ENCODE measurements around the gene GNPDA2. TPM values are rescaled to one million over a fixed set of nuclear protein-coding genes. Genes with fewer than 3 reads are reported as not detected.
"Not testable (repeated sequence)": the region's sequence is repeated elsewhere in the genome, so short reads cannot be mapped to it uniquely, and the experiment has no call there.

The GNPDA2 gene
- total RNA-seq, 1 donor from 2014 or later, result 9.4 TPM

GRCh38 chr4:44736900-44737299 lies 10.5 kb upstream of the GNPDA2 start:
- no peak for TF ChIP-seq CTCF (IDR thresholded peaks at IDR 0.05; ENCODE audit: borderline replicate concordance)
- DNase-seq, result no peak
- Histone ChIP-seq H3K27me3 (ENCODE audit: low read depth) (no peaks in the 10 kb centered on the region), H3K9me3 (replicated peaks) (no peaks in the 10 kb centered on the region), H3K4me1 (no peaks in the 10 kb centered on the region), H3K4me3 (no peak overlapping the region), H3K27ac (replicated peaks) (no peak overlapping the region), H3K36me3 (no peaks in the 10 kb centered on the region)
- intact Hi-C loops (cut with micrococcal nuclease), result no loop called here

- H3K27ac ChIP-seq (replicated peaks); H3K9me3 ChIP-seq (replicated peaks); H3K27me3 ChIP-seq (ENCODE audit: low read depth); intact Hi-C loops (cut with micrococcal nuclease); H3K36me3 ChIP-seq; DNase-seq; H3K4me3 ChIP-seq: not testable (repeated sequence)
- H3K4me1 ChIP-seq, result peaks cover 27% of the 10 kb centered on the region
These were observed 2.3 kb upstream of the GNPDA2 start for GRCh38 chr4:44728694-44729093.

GRCh38 chr4:44727471-44727870 lies 1.1 kb upstream of the GNPDA2 start:
- no peaks in the 10 kb centered on the region for H3K9me3 ChIP-seq (replicated peaks)
- intact Hi-C loops (cut with micrococcal nuclease), result no loop called here
- H3K27me3 ChIP-seq (ENCODE audit: low read depth), result no peaks in the 10 kb centered on the region
- no peak for TF ChIP-seq CTCF (IDR thresholded peaks at IDR 0.05; ENCODE audit: borderline replicate concordance)
- no peak overlapping the region for H3K27ac ChIP-seq (replicated peaks)
- no peak for DNase-seq
- H3K36me3 ChIP-seq, result no peaks in the 10 kb centered on the region
- H3K4me1 ChIP-seq, result peaks cover 35% of the 10 kb centered on the region
- peak overlapping the region; percentile 93 for H3K4me3 ChIP-seq

- Histone ChIP-seq H3K27ac (replicated peaks) (peak overlapping the region; percentile 91), H3K27me3 (ENCODE audit: low read depth) (no peaks in the 10 kb centered on the region), H3K9me3 (replicated peaks) (no peaks in the 10 kb centered on the region), H3K36me3 (no peaks in the 10 kb centered on the region), H3K4me3 (peak overlapping the region; percentile 93), H3K4me1 (peaks cover 47% of the 10 kb centered on the region)
- DNase-seq, result no peak
- intact Hi-C loops (cut with micrococcal nuclease), result loop anchor here (2.0 kb wide), 1 partner anchor 47 kb away; the partner anchor contains the start of gene GUF1
- no peak for TF ChIP-seq CTCF (IDR thresholded peaks at IDR 0.05; ENCODE audit: borderline replicate concordance)
These were observed 674 bp downstream of the GNPDA2 start for GRCh38 chr4:44725726-44726037.

- intact Hi-C loops (cut with micrococcal nuclease), result loop anchor here (2.0 kb wide), 1 partner anchor 46 kb away; the partner anchor contains the start of gene GUF1
These were observed 1.2 kb downstream of the GNPDA2 start for GRCh38 chr4:44725166-44725565.

GRCh38 chr4:44722001-44722400 lies 4.4 kb downstream of the GNPDA2 start:
- no peak for TF ChIP-seq CTCF (IDR thresholded peaks at IDR 0.05; ENCODE audit: borderline replicate concordance)
- Histone ChIP-seq H3K9me3 (replicated peaks) (no peaks in the 10 kb centered on the region), H3K4me3 (no peak overlapping the region), H3K36me3 (no peaks in the 10 kb centered on the region), H3K27ac (replicated peaks) (no peak overlapping the region), H3K27me3 (ENCODE audit: low read depth) (no peaks in the 10 kb centered on the region), H3K4me1 (peaks cover 56% of the 10 kb centered on the region)
- DNase-seq, result no peak
- intact Hi-C loops (cut with micrococcal nuclease), result no loop called here

More at GRCh38 chr4:44725166-44725565, 1.2 kb downstream of the GNPDA2 start:
- Histone ChIP-seq H3K27me3 (ENCODE audit: low read depth) (no peaks in the 10 kb centered on the region), H3K4me3 (peak overlapping the region; percentile 93), H3K4me1 (peaks cover 53% of the 10 kb centered on the region), H3K27ac (replicated peaks) (peak overlapping the region; percentile 91), H3K36me3 (no peaks in the 10 kb centered on the region), H3K9me3 (replicated peaks) (no peaks in the 10 kb centered on the region)
- DNase-seq, result no peak
- no peak for TF ChIP-seq CTCF (IDR thresholded peaks at IDR 0.05; ENCODE audit: borderline replicate concordance)
